Fibroblast of skin of back (primary cell): ENCODE results near the gene AGA. TPM values are rescaled to one million over a fixed set of nuclear protein-coding genes. Genes with fewer than 3 reads are reported as not detected.

Source experiments
- DNase-seq: peaks from one replicate; pipeline ENCODE4 v3.0.0-alpha.2; 2013
- polyA plus RNA-seq, 2 experiments: library from polyadenylated mRNA; unstranded; fragments of 120-200 nt; gene quantifications; one replicate each; pipeline ENCODE4 v1.2.1, GENCODE V29; 2013; ENCODE audit not compliant: insufficient read length in 2 of 2

The AGA gene
- polyA plus RNA-seq (2013, experiment 1 of 2; ENCODE audit: insufficient read length), result 19.0 TPM
- 16.9 TPM for polyA plus RNA-seq (2013, experiment 2 of 2; ENCODE audit: insufficient read length)

GRCh38 chr4:177441803-177442622 lies at the start of gene AGA:
Gene AGA, minus strand, starts transcription at chr4:177442437. Its CDS starts 62 bp downstream, at chr4:177442375.
- peak; percentile 95 for DNase-seq

GRCh38 chr4:177492022-177492421 lies 49.8 kb upstream of the AGA start:
- DNase-seq, result no peak

- no peak for DNase-seq
These were observed 48.5 kb upstream of the AGA start for GRCh38 chr4:177490769-177491168.

DNA sequence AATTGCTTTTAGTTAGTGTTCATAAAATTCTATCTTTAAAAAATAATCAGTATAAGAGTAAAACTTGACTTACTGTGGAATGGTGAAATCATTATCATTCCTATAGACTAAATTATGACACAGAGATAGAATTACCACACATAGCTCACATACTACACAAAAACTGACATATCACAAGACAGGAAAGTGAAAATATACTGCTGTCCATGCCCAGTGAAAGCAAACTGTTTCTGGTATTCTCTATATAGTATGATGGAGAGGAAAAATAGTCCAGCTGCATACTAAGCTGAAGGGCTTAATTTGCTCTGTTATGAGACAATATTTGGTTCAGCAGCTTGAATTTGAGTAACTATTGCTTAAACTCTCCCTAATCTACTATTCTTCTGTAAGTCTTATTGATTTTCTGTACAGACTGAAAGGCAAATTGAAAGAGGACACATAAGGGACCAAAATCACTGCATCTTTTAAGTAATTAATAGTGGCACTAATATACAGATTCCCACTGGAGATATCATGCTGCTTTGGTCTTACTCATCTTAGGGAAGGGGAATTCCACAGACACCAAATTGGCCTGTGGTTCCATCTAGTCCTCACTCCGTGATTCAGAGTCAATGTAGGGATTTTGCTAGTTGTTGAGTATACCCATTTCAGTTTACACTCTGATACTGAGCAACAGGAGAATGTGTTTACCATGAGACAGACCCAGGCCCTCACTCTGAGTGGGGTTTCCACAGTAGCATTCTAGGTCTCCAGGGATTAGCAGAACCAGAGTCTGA lies 47.4 kb upstream of the AGA start:
- DNase-seq, result peak; percentile 6

DNA sequence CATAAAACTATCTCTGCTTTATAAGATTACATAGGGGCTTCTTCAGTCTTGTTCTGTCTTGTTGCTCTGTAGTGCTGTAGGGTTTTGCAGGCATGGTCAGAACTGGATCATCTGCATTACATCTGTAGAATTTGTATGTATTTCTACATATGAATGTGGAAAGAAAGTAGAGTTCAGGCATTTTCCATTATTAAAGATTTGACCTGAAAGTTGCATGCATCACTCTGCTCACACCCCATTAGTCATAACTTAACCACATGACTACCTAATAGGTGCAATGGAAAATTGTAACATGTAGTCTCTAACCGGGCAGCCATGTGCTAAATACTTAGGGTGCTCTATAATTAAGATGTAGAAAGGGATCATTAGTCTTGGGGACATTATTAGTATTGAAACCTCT lies 45.7 kb upstream of the AGA start:
- DNase-seq, result no peak

GRCh38 chr4:177485528-177485927 lies 43.3 kb upstream of the AGA start:
- peak; percentile 28 for DNase-seq

GRCh38 chr4:177484613-177485021 lies 42.4 kb upstream of the AGA start:
- DNase-seq, result peak; percentile 51

- no peak for DNase-seq
These were observed 41.5 kb upstream of the AGA start for GRCh38 chr4:177483760-177484159.

- DNase-seq, result no peak
These were observed 41.0 kb upstream of the AGA start for GRCh38 chr4:177483271-177483670.

DNA sequence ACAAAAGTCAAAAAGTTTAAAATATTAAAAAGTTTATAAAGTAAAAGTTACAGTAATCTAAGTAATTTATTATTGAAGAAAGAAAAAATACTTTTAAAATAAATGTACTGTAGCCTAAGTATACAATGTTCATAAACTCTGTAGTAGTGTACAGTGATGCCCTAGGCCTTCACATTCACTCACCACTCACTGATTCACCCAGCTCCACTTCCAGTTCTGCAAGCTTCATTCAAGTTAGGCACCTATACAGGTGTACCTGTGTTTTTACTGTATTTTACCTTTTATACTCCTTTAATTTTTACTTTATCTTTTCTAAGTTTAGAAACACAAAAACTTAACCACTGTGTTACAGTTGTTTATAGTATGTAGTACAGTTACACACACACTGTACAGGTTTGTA lies 40.1 kb upstream of the AGA start:
- no peak for DNase-seq

- DNase-seq, result peak; percentile 46
These were observed 38.6 kb upstream of the AGA start for GRCh38 chr4:177480795-177481194.

DNA sequence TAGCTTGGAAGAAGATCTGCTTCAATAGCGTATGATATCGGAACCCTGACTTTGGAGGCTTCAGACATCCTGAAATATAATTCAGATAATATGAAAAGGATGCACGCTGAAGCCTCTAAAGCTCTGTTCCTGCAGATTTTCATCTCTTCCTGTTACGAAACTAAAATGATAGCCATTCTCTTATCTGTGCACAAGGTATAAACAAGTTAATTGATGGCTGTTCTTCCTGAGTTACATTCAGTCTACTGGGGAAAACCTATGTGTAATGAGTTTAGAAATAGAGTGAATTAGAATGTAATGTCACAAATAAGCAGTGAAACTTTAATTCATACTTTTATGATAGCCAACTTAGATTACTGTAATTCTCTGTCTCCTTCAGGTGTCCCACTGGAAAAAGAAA lies 36.8 kb upstream of the AGA start:
- no peak for DNase-seq

DNA sequence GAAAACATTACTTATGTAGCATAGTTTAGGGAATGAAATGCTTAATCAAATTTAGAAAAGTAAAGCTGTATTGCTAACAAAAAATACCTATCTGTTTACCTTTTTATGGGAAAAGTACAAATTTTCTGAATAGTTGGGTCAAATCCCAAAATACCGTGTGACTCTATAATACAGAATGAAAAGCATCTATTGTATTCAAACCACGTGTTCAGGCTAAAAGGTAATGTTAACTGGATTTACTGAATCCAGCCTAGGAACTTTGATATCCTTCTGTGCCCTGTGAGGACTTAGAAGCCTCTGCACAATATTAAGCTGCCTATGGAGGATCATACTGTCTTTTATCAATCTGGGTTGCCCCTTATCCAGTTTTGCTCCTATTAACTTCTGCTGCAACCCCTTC lies 36.3 kb upstream of the AGA start:
- no peak for DNase-seq

- DNase-seq, result no peak
These were observed 31.8 kb upstream of the AGA start for GRCh38 chr4:177473991-177474390.

DNA sequence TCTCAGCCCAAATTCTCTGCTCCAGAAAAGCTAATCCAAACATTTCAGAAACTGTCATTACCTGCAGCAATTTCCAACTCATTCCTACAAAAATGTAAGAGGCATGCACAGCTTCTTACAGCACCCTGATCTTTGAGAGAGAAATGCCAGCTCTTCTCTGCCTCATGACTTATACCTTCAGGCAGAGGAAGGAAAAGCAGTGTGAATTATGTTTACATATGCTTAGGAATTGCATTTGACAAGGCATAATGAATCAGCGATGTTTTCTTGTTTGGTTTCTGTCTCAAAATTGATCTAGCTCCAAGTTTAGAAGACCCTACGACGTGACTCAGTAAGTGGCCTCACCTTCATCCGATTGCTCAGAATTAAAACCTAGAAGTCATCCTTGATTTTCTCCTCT lies 21.8 kb upstream of the AGA start:
- no peak for DNase-seq

DNA sequence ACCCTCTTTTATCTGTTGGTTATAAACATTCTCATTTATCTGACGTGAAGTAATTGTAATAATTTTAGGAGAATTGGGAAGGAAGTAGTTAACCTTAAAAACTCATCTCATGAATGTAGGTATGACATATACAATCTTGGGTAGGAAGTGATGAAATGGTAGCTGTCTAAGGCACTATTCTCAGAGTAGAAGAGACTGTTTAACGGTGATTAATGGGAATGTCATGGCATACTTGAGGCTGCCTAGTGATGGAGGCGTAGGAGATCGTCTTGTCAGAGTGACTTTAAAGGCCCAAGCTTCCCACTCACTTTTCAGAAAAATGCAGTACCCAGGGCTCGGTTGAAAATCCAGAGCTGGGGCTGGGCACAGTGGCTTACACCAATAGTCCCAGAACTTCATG lies 19.4 kb upstream of the AGA start:
- DNase-seq, result peak; percentile 5

DNA sequence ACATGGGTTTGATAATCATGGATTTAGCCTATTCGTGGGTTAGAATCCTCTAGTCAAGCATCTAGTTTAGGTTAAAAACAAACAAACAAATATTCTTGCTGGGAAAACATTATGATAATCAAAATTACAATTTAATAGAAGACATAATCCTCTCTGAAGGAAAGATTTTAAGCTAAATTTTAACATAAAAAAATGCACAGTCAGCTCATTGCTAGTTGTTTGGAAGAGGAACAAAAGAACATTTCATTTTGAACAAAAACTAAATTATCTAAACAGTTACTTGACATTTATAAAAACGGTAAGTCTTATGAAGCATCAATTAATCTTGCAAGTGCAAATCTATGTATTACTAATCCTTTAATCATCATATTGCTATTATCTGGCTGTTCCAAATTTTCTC lies 18.2 kb upstream of the AGA start:
- DNase-seq, result no peak

GRCh38 chr4:177455561-177455970 lies 13.3 kb upstream of the AGA start:
- peak; percentile 39 for DNase-seq

- no peak for DNase-seq
These were observed 10.9 kb upstream of the AGA start for GRCh38 chr4:177453116-177453515.

DNA sequence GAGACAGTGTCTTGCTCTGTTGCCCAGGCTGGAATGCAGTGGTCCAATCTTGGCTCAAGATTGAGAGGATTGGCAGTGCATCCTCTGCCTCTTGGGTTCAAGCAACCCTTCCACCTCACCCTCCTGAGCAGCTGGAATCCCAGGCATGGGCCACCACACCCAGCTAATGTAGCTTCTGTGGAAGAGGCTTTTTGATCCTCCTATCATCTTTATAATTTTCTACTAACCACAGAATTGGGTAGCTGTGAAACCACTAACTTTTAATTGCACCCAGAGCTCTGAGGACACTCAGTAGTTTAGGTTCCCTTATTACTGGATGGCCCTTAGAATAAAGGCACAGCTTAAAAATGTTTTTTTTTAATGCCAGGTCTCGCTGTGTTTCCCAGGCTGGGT lies 8.9 kb upstream of the AGA start:
- no peak for DNase-seq

- no peak for DNase-seq
These were observed 8.3 kb upstream of the AGA start for GRCh38 chr4:177450426-177451107.

DNA sequence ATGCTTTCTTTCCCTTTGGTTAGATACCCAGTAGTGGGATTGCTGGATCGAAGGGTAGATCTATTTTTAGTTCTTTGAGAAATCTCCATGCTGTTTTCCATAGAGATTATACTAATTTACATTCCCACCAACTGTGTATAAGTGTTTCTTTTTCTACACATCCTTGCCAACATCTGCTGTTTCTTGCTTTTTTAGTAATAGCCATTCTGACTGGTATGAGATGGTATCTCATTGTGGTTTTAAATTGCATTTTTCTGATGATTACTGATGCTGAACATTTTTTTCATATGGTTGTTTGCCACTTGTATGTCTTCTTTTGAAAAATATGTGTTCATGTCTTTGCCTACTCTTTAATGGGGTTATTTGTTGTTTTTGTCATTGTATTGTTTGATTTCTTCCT lies 6.6 kb upstream of the AGA start:
- DNase-seq, result peak; percentile 79

DNA sequence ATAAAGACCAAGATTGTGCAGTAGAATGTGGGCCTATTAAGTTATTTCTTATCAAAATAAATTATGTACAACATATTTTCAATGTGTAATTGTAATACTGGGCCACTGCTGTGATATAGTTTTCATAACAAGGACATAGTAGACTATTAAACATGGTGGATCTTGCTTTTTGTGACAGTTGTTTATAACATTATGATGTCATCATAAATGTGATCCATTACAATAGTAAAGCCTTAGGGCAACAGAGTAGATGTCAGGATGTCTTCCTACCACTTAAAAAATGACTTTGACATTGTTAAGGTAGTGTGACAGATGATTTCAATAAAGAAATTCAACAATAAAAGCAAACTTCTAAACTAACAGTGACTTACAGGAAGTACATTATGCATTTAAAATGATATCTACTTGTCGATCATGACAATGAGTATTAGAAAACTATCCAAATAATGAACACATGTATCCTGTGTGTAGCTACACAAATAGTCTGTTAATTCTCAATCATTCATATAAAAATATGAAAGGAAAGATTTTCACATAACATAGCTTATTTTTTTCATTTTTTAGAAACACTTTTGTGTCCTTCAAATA lies 5.3 kb upstream of the AGA start:
- no peak for DNase-seq
